Naive B cell (primary cell): Measurements from ENCODE around the gene L3MBTL4. TPM values are rescaled to one million over a fixed set of nuclear protein-coding genes. Genes with fewer than 3 reads are reported as not detected.
A peak's percentile ranks its signal among the peaks of the same experiment; 100 is the strongest.

Experiments
- ATAC-seq, 2 donors: fragments of 150-1000 bp; cut with Tn5 transposase; 2 replicates each; pipeline ENCODE4 v1.10.0; 2021; ENCODE audit warnings: low read depth in 2 of 2, mild to moderate bottlenecking in 2 of 2, moderate library complexity in 2 of 2
- DNase-seq: peaks from one replicate; pipeline ENCODE4 v3.0.0; 2022
- H3K27ac Mint-ChIP-seq, 6 donors: one replicate each; pipeline ENCODE4 v1.8.0; 2020 to 2022; ENCODE audit warnings: mild to moderate bottlenecking in 6 of 6, mixed read lengths in 6 of 6, moderate library complexity in 5 of 6, inconsistent platforms in 2 of 6
- H3K27me3 Mint-ChIP-seq, 3 donors: one replicate each; pipeline ENCODE4 v1.8.0; 2021 to 2022; ENCODE audit warnings: mixed read lengths in 3 of 3, mild to moderate bottlenecking in 1 of 3
- H3K36me3 Mint-ChIP-seq, 2 donors: one replicate each; pipeline ENCODE4 v1.8.0; 2020 to 2022; ENCODE audit warnings: mixed read lengths in 2 of 2, inconsistent platforms in 1 of 2, mild to moderate bottlenecking in 1 of 2
- H3K4me1 Mint-ChIP-seq, 3 donors: one replicate each; pipeline ENCODE4 v1.8.0; 2020 to 2022; ENCODE audit warnings: mixed read lengths in 3 of 3, inconsistent platforms in 1 of 3, mild to moderate bottlenecking in 1 of 3, moderate library complexity in 1 of 3
- H3K4me3 Mint-ChIP-seq, 8 donors: one replicate each; pipeline ENCODE4 v1.8.0; 2020 to 2022; ENCODE audit warnings: mild to moderate bottlenecking in 8 of 8, mixed read lengths in 8 of 8, moderate library complexity in 8 of 8, inconsistent platforms in 2 of 8
- H3K9me3 Mint-ChIP-seq, 7 donors: one replicate each; pipeline ENCODE4 v1.8.0; 2020 to 2022; ENCODE audit warnings: mixed read lengths in 7 of 7, mild to moderate bottlenecking in 5 of 7, inconsistent platforms in 2 of 7, moderate library complexity in 1 of 7
- polyA plus RNA-seq, 6 donors: library from polyadenylated mRNA; unstranded; fragments of 300-500 nt; fragmentation: Illumina TruSeq; gene quantifications; one replicate each; pipeline ENCODE4 v1.2.3, GENCODE V29; 2021; ENCODE audit warnings: low read depth in 6 of 6

The L3MBTL4 gene
- 10 to 100 TPM in 1 of 6 donors, 1 to 10 TPM in 5; 2.7 to 12.5 (median 6.2) TPM for polyA plus RNA-seq

GRCh38 chr18:6414723-6415417, at the start of gene L3MBTL4:
Gene L3MBTL4 (minus strand): TSS chr18:6414911. CDS start chr18:6311625, 103,286 bp downstream.
- H3K9me3 Mint-ChIP-seq: no peaks in the 10 kb centered on the region
- peaks cover 33 to 41% (median 39%) of the 10 kb centered on the region in 3 donors for H3K4me1 Mint-ChIP-seq
- ATAC-seq: peak; percentile 65 to 67
- peak within 1 kb of the TSS; percentile 92 to 99 (median 97) for H3K27ac Mint-ChIP-seq
- H3K36me3 Mint-ChIP-seq: peaks cover 0 to 12% of the 10 kb centered on the region in 2 donors
- DNase-seq: peak; percentile 54
- H3K27me3 Mint-ChIP-seq: peaks cover 0 to 6% (median 6%) of the 10 kb centered on the region in 3 donors
- peak within 1 kb of the TSS; percentile 93 to 99 (median 96) for H3K4me3 Mint-ChIP-seq

DNA sequence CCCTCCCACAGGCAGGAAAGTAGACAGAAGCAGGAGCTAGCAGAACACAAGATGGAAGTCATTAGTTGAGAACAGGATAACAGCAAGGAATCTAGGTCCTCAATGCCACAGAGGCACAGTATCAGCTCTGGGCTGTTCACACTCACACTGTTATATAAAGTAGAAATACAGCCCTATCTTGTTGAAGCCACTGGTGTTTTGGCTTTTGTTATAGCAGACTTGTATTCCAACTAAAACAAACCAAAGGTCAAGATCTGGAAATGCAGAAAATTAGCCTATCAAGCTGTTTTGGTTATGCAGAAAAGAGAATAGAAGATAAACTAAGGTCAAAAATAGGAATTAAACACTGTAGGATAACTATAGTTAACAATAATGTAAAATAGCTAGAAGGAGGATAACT, 37.5 kb upstream of the L3MBTL4 start:
- Mint-ChIP-seq H3K27me3 (peaks cover 0 to 5% (median 0%) of the 10 kb centered on the region in 3 donors), H3K4me1 (no peaks in the 10 kb centered on the region), H3K4me3 (no peak overlapping the region), H3K27ac (no peak overlapping the region), H3K9me3 (no peaks in the 10 kb centered on the region), H3K36me3 (no peaks in the 10 kb centered on the region)
- no peak for ATAC-seq
- DNase-seq: no peak

DNA sequence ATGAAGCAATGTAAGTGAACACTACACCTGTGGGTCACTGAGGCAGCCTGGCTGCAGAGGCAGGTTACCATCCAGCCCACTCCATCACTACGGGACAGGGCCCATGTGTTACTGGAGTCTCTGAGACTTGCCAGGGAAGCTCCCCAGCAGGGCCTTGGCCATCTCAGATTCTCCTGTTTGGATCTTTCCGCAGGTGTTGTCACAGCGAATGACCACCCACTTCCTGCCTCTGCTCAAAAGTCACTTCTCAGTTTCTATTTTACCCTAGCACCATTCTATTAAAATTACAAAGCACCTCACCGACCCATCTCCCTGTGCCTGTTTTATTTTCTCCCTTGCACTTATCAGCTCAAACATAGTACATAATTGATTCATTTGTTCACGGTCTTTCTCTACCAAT, 34.5 kb upstream of the L3MBTL4 start:
- H3K27ac Mint-ChIP-seq: peak overlapping the region in 1 of 6 donors; percentile 69
- no peaks in the 10 kb centered on the region for H3K4me1 Mint-ChIP-seq
- DNase-seq: no peak
- no peak for ATAC-seq
- H3K36me3 Mint-ChIP-seq: no peaks in the 10 kb centered on the region
- H3K27me3 Mint-ChIP-seq: peaks cover 0 to 7% (median 6%) of the 10 kb centered on the region in 3 donors
- H3K9me3 Mint-ChIP-seq: no peaks in the 10 kb centered on the region
- H3K4me3 Mint-ChIP-seq: no peak overlapping the region

- Mint-ChIP-seq H3K27me3 (peaks cover 6 to 31% (median 22%) of the 10 kb centered on the region in 3 donors), H3K27ac (no peak overlapping the region), H3K36me3 (no peaks in the 10 kb centered on the region), H3K4me1 (no peaks in the 10 kb centered on the region), H3K9me3 (peaks cover 0 to 7% (median 0%) of the 10 kb centered on the region in 7 donors), H3K4me3 (no peak overlapping the region)
- ATAC-seq: no peak
- no peak for DNase-seq
These were observed 29.9 kb upstream of the L3MBTL4 start for GRCh38 chr18:6444466-6445228.

GRCh38 chr18:6441200-6441599, 26.5 kb upstream of the L3MBTL4 start:
- H3K27me3 Mint-ChIP-seq: peaks cover 11 to 44% (median 30%) of the 10 kb centered on the region in 3 donors
- ATAC-seq (no peak), DNase-seq (no peak)
- no peaks in the 10 kb centered on the region for H3K36me3 Mint-ChIP-seq
- H3K4me3 Mint-ChIP-seq: no peak overlapping the region
- H3K4me1 Mint-ChIP-seq: no peaks in the 10 kb centered on the region
- H3K27ac Mint-ChIP-seq: no peak overlapping the region
- H3K9me3 Mint-ChIP-seq: peaks cover 0 to 7% (median 0%) of the 10 kb centered on the region in 7 donors

DNA sequence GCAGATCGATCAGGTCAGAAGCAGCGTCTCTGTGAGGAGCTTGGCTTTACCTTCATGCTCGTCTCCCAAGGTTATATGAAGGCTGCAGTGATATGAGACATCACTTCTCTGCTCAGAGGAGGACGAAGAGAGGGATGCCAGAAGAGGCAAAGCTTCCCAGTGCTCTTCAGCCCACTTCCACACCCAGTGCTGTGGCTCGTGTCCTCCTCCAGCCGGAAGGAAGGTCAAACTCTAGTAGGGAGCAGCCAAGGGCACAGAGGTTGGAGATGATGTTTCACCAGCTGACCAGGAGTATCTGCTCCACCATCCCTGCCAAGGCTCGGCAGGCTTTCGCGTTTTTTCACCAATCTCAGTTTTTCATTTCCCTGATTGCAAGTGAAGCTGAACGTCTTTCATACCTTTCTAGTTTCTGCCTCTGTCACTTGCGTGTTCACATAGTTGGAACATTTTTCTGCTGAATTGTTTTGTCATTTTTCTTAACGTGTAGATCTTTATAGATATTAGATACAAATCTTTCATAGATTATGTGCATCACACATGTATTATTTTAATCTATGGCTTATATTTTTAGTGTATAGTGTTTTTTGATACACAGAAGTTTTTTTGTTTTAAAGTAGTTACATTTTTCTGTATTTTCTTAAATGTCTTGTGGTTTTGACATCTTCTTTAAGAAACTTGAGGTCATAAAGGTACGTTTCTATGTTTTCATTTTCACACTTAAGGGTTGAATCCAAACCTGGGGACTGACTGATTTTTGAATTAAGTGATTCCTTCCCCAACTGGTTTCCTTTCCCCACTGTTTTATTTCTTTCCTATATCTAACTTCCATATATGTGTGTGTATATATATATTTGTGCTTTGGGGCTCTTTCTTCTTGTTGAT, 23.5 kb upstream of the L3MBTL4 start:
- H3K27me3 Mint-ChIP-seq: peaks cover 10 to 36% (median 30%) of the 10 kb centered on the region in 3 donors
- H3K9me3 Mint-ChIP-seq: peaks cover 0 to 6% (median 0%) of the 10 kb centered on the region in 7 donors
- no peak for ATAC-seq
- no peaks in the 10 kb centered on the region for H3K36me3 Mint-ChIP-seq
- no peak for DNase-seq
- H3K27ac Mint-ChIP-seq: peak overlapping the region in 1 of 6 donors; percentile 13
- H3K4me1 Mint-ChIP-seq: no peaks in the 10 kb centered on the region
- no peak overlapping the region for H3K4me3 Mint-ChIP-seq

- Mint-ChIP-seq H3K9me3 (no peaks in the 10 kb centered on the region), H3K36me3 (no peaks in the 10 kb centered on the region), H3K27me3 (peaks cover 8 to 21% (median 10%) of the 10 kb centered on the region in 3 donors), H3K4me1 (no peaks in the 10 kb centered on the region), H3K4me3 (no peak overlapping the region), H3K27ac (no peak overlapping the region)
- DNase-seq (no peak), ATAC-seq (no peak)
These were observed 21.0 kb upstream of the L3MBTL4 start for GRCh38 chr18:6435731-6436130.

DNA sequence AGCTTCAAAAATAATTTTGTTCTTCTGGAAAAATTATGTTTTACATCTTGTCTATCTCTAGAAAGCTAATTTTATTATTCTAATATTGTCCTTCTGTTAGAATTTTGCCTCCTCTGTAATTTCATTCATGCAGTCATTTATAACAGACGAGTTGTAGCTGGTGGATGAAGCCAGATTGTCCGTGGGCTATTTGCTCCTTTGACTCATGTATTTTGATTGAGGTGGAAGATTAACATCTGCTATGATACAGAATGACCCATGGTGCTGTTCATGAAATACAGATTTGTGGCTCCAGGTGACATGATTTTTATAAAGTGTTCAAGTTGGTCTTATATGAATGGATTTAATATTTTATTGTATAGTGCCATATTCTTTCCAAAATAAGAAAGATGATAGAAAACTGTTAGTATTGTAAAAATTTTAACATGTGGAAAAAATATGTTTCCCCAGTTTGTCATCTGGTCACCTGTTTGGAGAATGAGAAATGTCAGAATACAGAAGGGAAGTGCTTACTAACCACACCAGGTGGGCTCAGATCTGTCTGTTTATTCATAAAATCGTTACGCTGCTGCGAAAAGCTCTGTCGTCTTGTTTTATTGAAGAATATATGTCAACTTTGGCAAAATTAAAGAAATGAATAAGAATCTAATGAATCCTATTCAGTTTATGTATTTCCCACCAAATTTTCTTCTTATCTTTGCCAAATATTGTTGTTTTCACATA, 20.4 kb upstream of the L3MBTL4 start:
- no peak overlapping the region for H3K4me3 Mint-ChIP-seq
- peaks cover 8 to 16% (median 10%) of the 10 kb centered on the region in 3 donors for H3K27me3 Mint-ChIP-seq
- no peaks in the 10 kb centered on the region for H3K36me3 Mint-ChIP-seq
- no peaks in the 10 kb centered on the region for H3K9me3 Mint-ChIP-seq
- no peaks in the 10 kb centered on the region for H3K4me1 Mint-ChIP-seq
- no peak overlapping the region for H3K27ac Mint-ChIP-seq
- DNase-seq (no peak), ATAC-seq (no peak)

DNA sequence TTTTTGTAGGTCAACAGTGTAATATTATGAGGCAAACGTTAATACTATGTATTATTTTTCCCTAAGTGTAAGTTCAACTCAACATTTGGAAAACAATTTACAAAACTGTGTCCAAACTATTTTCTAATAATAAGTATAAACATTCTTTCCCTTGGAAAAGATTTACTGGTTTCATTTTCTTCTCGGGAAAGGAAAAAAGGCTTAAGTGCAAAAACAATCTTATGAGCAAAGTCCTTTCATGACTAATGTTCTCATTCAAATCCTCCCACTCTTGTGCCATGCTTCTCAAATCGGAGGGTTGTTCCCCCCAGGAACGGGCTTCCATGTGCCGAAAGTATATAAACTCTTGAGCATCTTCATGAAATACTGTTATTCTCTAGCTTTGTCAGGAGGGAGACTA, 19.8 kb upstream of the L3MBTL4 start:
- H3K27me3 Mint-ChIP-seq: peaks cover 8 to 13% (median 11%) of the 10 kb centered on the region in 3 donors
- H3K27ac Mint-ChIP-seq: no peak overlapping the region
- ATAC-seq (no peak), DNase-seq (no peak)
- H3K9me3 Mint-ChIP-seq: no peaks in the 10 kb centered on the region
- no peaks in the 10 kb centered on the region for H3K36me3 Mint-ChIP-seq
- no peak overlapping the region for H3K4me3 Mint-ChIP-seq
- no peaks in the 10 kb centered on the region for H3K4me1 Mint-ChIP-seq

DNA sequence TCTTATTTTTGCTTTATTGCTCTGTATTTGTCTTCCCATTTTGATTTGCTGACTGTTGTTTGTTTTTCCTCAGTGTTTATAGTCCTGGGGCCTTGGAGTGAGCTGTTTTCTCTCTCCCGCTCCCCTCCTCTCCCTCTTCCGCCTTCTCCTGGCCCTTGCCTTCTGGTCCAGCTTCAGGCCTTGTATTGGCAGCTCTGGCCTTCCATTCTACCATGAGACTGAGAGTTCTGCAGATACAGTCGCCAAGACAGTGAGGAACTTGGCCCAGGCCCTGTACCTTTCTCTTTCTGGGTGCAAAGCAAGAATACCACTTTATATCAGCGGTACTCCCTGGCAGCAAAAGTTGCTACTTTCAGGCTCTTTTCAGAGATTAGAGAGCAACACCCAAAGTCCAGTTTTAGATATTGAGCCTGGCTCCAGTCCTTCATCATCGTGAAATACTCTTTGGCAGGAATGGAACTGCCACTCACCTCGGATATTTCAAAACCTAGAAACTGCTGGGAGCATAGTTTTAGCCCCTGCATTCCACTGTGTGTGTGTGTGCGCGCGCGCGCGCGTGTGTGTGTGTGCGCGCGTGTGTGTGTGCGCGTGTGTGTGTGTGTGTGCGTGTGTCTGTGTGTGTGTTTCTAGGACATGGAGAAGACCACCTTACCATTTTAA, 17.1 kb upstream of the L3MBTL4 start:
- Mint-ChIP-seq H3K36me3 (no peaks in the 10 kb centered on the region), H3K9me3 (no peaks in the 10 kb centered on the region), H3K4me1 (no peaks in the 10 kb centered on the region), H3K27me3 (peaks cover 0 to 12% (median 6%) of the 10 kb centered on the region in 3 donors), H3K27ac (peak overlapping the region in 1 of 6 donors; percentile 1), H3K4me3 (no peak overlapping the region)
- no peak for DNase-seq
- ATAC-seq: no peak

GRCh38 chr18:6428851-6429395, 14.2 kb upstream of the L3MBTL4 start:
- DNase-seq (no peak), ATAC-seq (no peak)
- Mint-ChIP-seq H3K4me1 (no peaks in the 10 kb centered on the region), H3K27ac (no peak overlapping the region), H3K27me3 (peaks cover 0 to 12% (median 6%) of the 10 kb centered on the region in 3 donors), H3K36me3 (no peaks in the 10 kb centered on the region), H3K4me3 (no peak overlapping the region), H3K9me3 (no peaks in the 10 kb centered on the region)

DNA sequence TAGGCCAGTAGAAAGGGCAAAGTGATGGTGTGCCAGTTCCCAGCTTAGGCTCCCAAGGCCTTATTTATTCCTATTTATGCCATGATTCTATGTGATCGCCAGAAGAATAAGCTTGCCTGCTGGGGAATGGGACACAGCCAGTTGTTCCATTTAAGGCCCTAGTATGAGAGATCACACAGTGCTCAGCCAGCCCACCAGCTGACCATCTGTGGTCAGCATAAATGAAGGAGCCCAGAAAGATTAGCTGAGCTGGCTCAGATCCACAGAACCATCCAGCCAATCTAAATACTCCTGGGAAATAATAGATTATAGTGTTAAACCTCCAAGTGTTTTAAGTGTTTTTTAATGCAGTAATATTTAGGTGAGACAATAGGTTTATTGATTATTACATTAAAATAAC, 12.6 kb upstream of the L3MBTL4 start:
- no peak for DNase-seq

More for the DNA sequence above, 12.6 kb upstream of the L3MBTL4 start:
- Mint-ChIP-seq H3K36me3 (no peaks in the 10 kb centered on the region), H3K27me3 (peaks cover 0 to 9% (median 6%) of the 10 kb centered on the region in 3 donors), H3K4me1 (no peaks in the 10 kb centered on the region), H3K4me3 (no peak overlapping the region), H3K9me3 (no peaks in the 10 kb centered on the region), H3K27ac (no peak overlapping the region)
- no peak for ATAC-seq
